HepG2 (cell line): ENCODE measurements around the gene ATP9A. TPM values are rescaled to one million over a fixed set of nuclear protein-coding genes. Genes with fewer than 3 reads are reported as not detected.

Experiments used
- BCLAF1 ChIP-seq: fragments of 450-650 bp; IDR thresholded peaks from 2 replicates; pipeline ENCODE4 v1.6.1; 2017; ENCODE audit warnings: mild to moderate bottlenecking
- BHLHE40 ChIP-seq: IDR thresholded peaks from 2 replicates; pipeline ENCODE4 v1.6.1; 2011; ENCODE audit warnings: low read length, improper control_type of control experiment
- CREB1 ChIP-seq, 2 experiments: fragments of 450-650 bp in 1 of 2; IDR thresholded peaks; 2 replicates each; pipeline ENCODE4 v1.6.1; 2016 to 2017; ENCODE audit warnings: control low read depth in 1 of 2, mild to moderate bottlenecking in 1 of 2, missing compliant biosample characterization in 1 of 2, missing genetic modification characterization in 1 of 2
- HBP1 ChIP-seq: IDR thresholded peaks from 2 replicates; pipeline ENCODE4 v1.6.1; 2016; ENCODE audit warnings: low read depth, control low read depth
- HCFC1 ChIP-seq: fragments of 150-350 bp; IDR thresholded peaks from 2 replicates; pipeline ENCODE4 v1.6.1; 2014; ENCODE audit warnings: low read depth, low read length
- MYC ChIP-seq: sonication (generic); formaldehyde crosslinking; IDR thresholded peaks from 2 replicates; pipeline ENCODE4 v1.9.0; 2021; ENCODE audit warnings: missing genetic modification reagents, borderline replicate concordance
- POGZ ChIP-seq: sonication (generic); formaldehyde crosslinking; IDR thresholded peaks from 2 replicates; pipeline ENCODE4 v1.4.0; 2020; ENCODE audit warnings: mild to moderate bottlenecking, missing genetic modification reagents
- SNAPC2 ChIP-seq: sonication (generic); formaldehyde crosslinking; IDR thresholded peaks from 2 replicates; pipeline ENCODE4 v1.8.1; 2022; ENCODE audit warnings: mild to moderate bottlenecking, missing genetic modification reagents
- THAP11 ChIP-seq: IDR thresholded peaks from 2 replicates; pipeline ENCODE4 v1.6.1; 2016; ENCODE audit warnings: missing biosample characterization, missing genetic modification reagents
- ZBED4 ChIP-seq: sonication (generic); formaldehyde crosslinking; IDR thresholded peaks from 2 replicates; pipeline ENCODE4 v1.4.0; 2020; ENCODE audit warnings: missing genetic modification reagents, borderline replicate concordance
- ZBTB25 ChIP-seq: IDR thresholded peaks from 2 replicates; pipeline ENCODE4 v1.6.1; 2018; ENCODE audit warnings: missing genetic modification reagents
- ZNF207 ChIP-seq: fragments of 450-650 bp; IDR thresholded peaks from 2 replicates; pipeline ENCODE4 v1.6.1; 2016; ENCODE audit warnings: antibody characterized with exemption, borderline replicate concordance
- ZNF292 ChIP-seq: sonication (generic); formaldehyde crosslinking; IDR thresholded peaks from 2 replicates; pipeline ENCODE4 v1.8.1; 2022; ENCODE audit warnings: mild to moderate bottlenecking, low read depth, missing genetic modification reagents, borderline replicate concordance
- ZNF569 ChIP-seq: sonication (generic); formaldehyde crosslinking; IDR thresholded peaks from 2 replicates; pipeline ENCODE4 v1.5.0; 2020; ENCODE audit warnings: mild to moderate bottlenecking, missing genetic modification reagents, moderate library complexity, borderline replicate concordance
- ZZZ3 ChIP-seq: sonication (generic); formaldehyde crosslinking; IDR thresholded peaks from 2 replicates; pipeline ENCODE4 v1.4.0; 2020; ENCODE audit warnings: missing genetic modification reagents, mild to moderate bottlenecking, borderline replicate concordance
- polyA plus RNA-seq, 8 experiments: library from polyadenylated mRNA; depleted of rRNA in 3 of 8; stranded (reverse) in 7 of 8; unstranded in 1 of 8; fragments of >200 nt; fragmentation: Illumina TruSeq in 4 of 8; extraction: Trizol in 4 of 8; gene quantifications; 2 replicates each; pipeline versions ENCODE4 v1.2.1 to v1.2.3, GENCODE V29; 2011 to 2016; ENCODE audit warnings: low read depth in 4 of 8, missing spikeins in 1 of 8, mixed read lengths in 1 of 8; ENCODE audit not compliant: insufficient read depth in 1 of 8
- total RNA-seq, 5 experiments: library from RNA; depleted of rRNA; stranded (reverse); fragments of >200 nt; fragmentation: Illumina TruSeq; extraction: Trizol; gene quantifications; 2 replicates each; pipeline ENCODE4 v1.2.3, GENCODE V29; 2016; ENCODE audit warnings: low read depth in 1 of 5

ATP9A gene
- total and polyA plus RNA-seq, 2 of the 13 experiments (the other 11 are each of a cell fraction or from before 2014, with no cell fraction given): 11.8 to 18.5 TPM

- no peak for TF ChIP-seq MYC (CRISPR knock-in tag)
- no peak for TF ChIP-seq BHLHE40
- no peak for TF ChIP-seq ZNF569 (CRISPR knock-in tag)
- TF ChIP-seq ZNF207: no peak
- no peak for TF ChIP-seq ZZZ3
- TF ChIP-seq ZBTB25 (CRISPR knock-in tag): no peak
- no peak for TF ChIP-seq ZBED4 (CRISPR knock-in tag)
- TF ChIP-seq BCLAF1: no peak
- TF ChIP-seq SNAPC2 (CRISPR knock-in tag): no peak
- TF ChIP-seq HCFC1: no peak
- TF ChIP-seq ZNF292 (CRISPR knock-in tag): no peak
- TF ChIP-seq HBP1 (CRISPR knock-in tag): no peak
- no peak for TF ChIP-seq POGZ (CRISPR knock-in tag)
- TF ChIP-seq CREB1 (IDR thresholded peaks at IDR 0.05): no peak
- no peak for TF ChIP-seq CREB1 (CRISPR knock-in tag; IDR thresholded peaks at IDR 0.05)
- no peak for TF ChIP-seq THAP11
Observed at GRCh38 chr20:51725584-51726176, 42.5 kb downstream of the ATP9A start (continued).
